H1 (cell line): Measurements from ENCODE around the gene NEU4. TPM values are rescaled to one million over a fixed set of nuclear protein-coding genes. Genes with fewer than 3 reads are reported as not detected.

Experiments used
- CTCF ChIA-PET: fragments of 300-600 bp; sonication (Branson Sonifier 250); formaldehyde crosslinking; loops from one replicate; lab custom pipeline; 2021; ENCODE audit not compliant: partially characterized antibody; lab: Charles Lee
- POLR2A ChIA-PET: fragments of 300-600 bp; sonication (Branson Sonifier 250); formaldehyde crosslinking; loops from one replicate; lab custom pipeline; 2021; ENCODE audit warnings: inconsistent platforms; ENCODE audit not compliant: partially characterized antibody; lab: Charles Lee
- DNase-seq, 2 experiments: peaks; one replicate each; pipeline versions ENCODE4 v3.0.0 to v3.0.0-alpha.2; 2010 to 2022; ENCODE audit warnings: low spot score in 2 of 2, low read depth in 1 of 2, mixed read lengths in 1 of 2
- FAIRE-seq: peaks from 2 replicates; lab custom pipeline; 2011; peaks lifted over from hg19 to GRCh38; lab: Jason Lieb, UNC
- H2AFZ ChIP-seq: 2 replicates; pipeline ENCODE4 v1.8.1; 2012; ENCODE audit warnings: low read length, inconsistent platforms
- H2AK5ac ChIP-seq: 2 replicates; pipeline ENCODE4 v1.6.1; 2013; ENCODE audit warnings: low read depth, low read length
- H2BK120ac ChIP-seq: replicated peaks from 2 replicates; pipeline ENCODE3; 2013; ENCODE audit warnings: low read depth, low read length, inconsistent platforms
- H2BK12ac ChIP-seq: 2 replicates; pipeline ENCODE4 v1.6.1; 2013; ENCODE audit warnings: low read depth, low read length
- H2BK15ac ChIP-seq: 2 replicates; pipeline ENCODE4 v1.6.1; 2013; ENCODE audit warnings: low read length
- H2BK20ac ChIP-seq: 2 replicates; pipeline ENCODE4 v1.6.1; 2013; ENCODE audit warnings: low read length
- H2BK5ac ChIP-seq: 2 replicates; pipeline ENCODE4 v1.6.1; 2013; ENCODE audit warnings: low read depth, low read length
- H3K14ac ChIP-seq: 2 replicates; pipeline ENCODE4 v1.6.1; 2013; ENCODE audit warnings: inconsistent platforms; ENCODE audit not compliant: insufficient read length
- H3K18ac ChIP-seq: 2 replicates; pipeline ENCODE4 v1.6.1; 2013; ENCODE audit warnings: low read length; ENCODE audit errors: extremely low read depth
- H3K23ac ChIP-seq: 2 replicates; pipeline ENCODE4 v1.6.1; 2013; ENCODE audit warnings: inconsistent platforms; ENCODE audit not compliant: insufficient read length
- H3K23me2 ChIP-seq: 2 replicates; pipeline ENCODE4 v1.6.1; 2013; ENCODE audit warnings: low read depth, low read length
- H3K27ac ChIP-seq: 2 replicates; pipeline ENCODE4 v1.6.1; 2011; ENCODE audit warnings: low read depth, low read length, inconsistent platforms
- H3K27me3 ChIP-seq, 4 experiments: replicated peaks in 1 of 4; 1 replicate in 1 of 4; 2 replicates in 3 of 4; pipeline versions ENCODE4 v1.6.1 to v1.8.1; 2011 to 2013; ENCODE audit warnings: low read length in 3 of 4, mild to moderate bottlenecking in 3 of 4, inconsistent platforms in 2 of 4, mixed read lengths in 2 of 4, moderate library complexity in 1 of 4; ENCODE audit not compliant: control insufficient read depth in 3 of 4, insufficient read depth in 3 of 4; ENCODE audit errors: extremely low read depth in 1 of 4
- H3K36me3 ChIP-seq, 4 experiments: 2 replicates each; pipeline versions ENCODE4 v1.6.1 to v1.8.1; 2011 to 2013; ENCODE audit warnings: mild to moderate bottlenecking in 4 of 4, low read length in 3 of 4, moderate library complexity in 2 of 4, control low read depth in 1 of 4, inconsistent platforms in 1 of 4; ENCODE audit not compliant: insufficient read depth in 4 of 4, control insufficient read depth in 2 of 4
- H3K4ac ChIP-seq: replicated peaks from 2 replicates; pipeline ENCODE3; 2013; ENCODE audit warnings: low read length, low read depth, mixed read lengths, inconsistent platforms; ENCODE audit not compliant: insufficient read length
- H3K4me1 ChIP-seq, 4 experiments: replicated peaks in 1 of 4; 1 replicate in 1 of 4; 2 replicates in 3 of 4; pipeline versions ENCODE4 v1.6.1 to v1.8.1; 2011 to 2013; ENCODE audit warnings: low read length in 3 of 4, inconsistent platforms in 2 of 4, mixed read lengths in 1 of 4; ENCODE audit not compliant: insufficient read depth in 4 of 4, control insufficient read depth in 3 of 4
- H3K4me2 ChIP-seq, 2 experiments: 2 replicates each; pipeline versions ENCODE4 v1.6.1 to v1.8.1; 2011 to 2013; ENCODE audit warnings: low read depth in 2 of 2, low read length in 2 of 2, control low read depth in 1 of 2, inconsistent platforms in 1 of 2, mild to moderate bottlenecking in 1 of 2; ENCODE audit not compliant: insufficient read depth in 1 of 2
- H3K4me3 ChIP-seq, 4 experiments: fragments of 200-600, 300-600 bp in 1 of 4; sonication (generic), shearing (Covaris generic), sonication (Bioruptor Twin) in 1 of 4; 2 replicates each; pipeline versions ENCODE4 v1.5.1 to v1.8.1; 2011 to 2016; ENCODE audit warnings: low read length in 4 of 4, low read depth in 3 of 4, control low read depth in 2 of 4, inconsistent platforms in 2 of 4, mild to moderate bottlenecking in 2 of 4, mixed read lengths in 1 of 4, moderate library complexity in 1 of 4; ENCODE audit not compliant: insufficient read depth in 2 of 4; ENCODE audit errors: extremely low read depth in 1 of 4
- H3K56ac ChIP-seq: replicated peaks from 2 replicates; pipeline ENCODE3; 2013; ENCODE audit warnings: low read depth, mild to moderate bottlenecking, mixed read lengths, low read length, inconsistent platforms; ENCODE audit not compliant: insufficient read length
- H3K79me1 ChIP-seq: 2 replicates; pipeline ENCODE4 v1.6.1; 2013; ENCODE audit warnings: low read depth, low read length, control low read depth
- H3K79me2 ChIP-seq, 2 experiments: 2 replicates each; pipeline versions ENCODE4 v1.6.1 to v1.8.1; 2012 to 2013; ENCODE audit warnings: low read length in 2 of 2, mild to moderate bottlenecking in 2 of 2, inconsistent platforms in 1 of 2; ENCODE audit not compliant: insufficient read depth in 2 of 2, control insufficient read depth in 1 of 2
- H3K9ac ChIP-seq, 4 experiments: replicated peaks in 1 of 4; 1 replicate in 1 of 4; 2 replicates in 3 of 4; pipeline versions ENCODE4 v1.6.1 to v1.8.1; 2011 to 2013; ENCODE audit warnings: low read depth in 3 of 4, low read length in 3 of 4, control low read depth in 2 of 4, mild to moderate bottlenecking in 2 of 4, moderate library complexity in 2 of 4, inconsistent platforms in 1 of 4; ENCODE audit errors: extremely low read depth in 1 of 4
- H3K9me3 ChIP-seq, 2 experiments: 2 replicates each; pipeline versions ENCODE4 v1.6.1 to v1.8.1; 2012 to 2013; ENCODE audit warnings: mild to moderate bottlenecking in 2 of 2, moderate library complexity in 2 of 2, control low read depth in 1 of 2, inconsistent platforms in 1 of 2, low read depth in 1 of 2, low read length in 1 of 2, mixed read lengths in 1 of 2; ENCODE audit not compliant: insufficient read depth in 2 of 2
- H4K20me1 ChIP-seq, 2 experiments: replicated peaks in 1 of 2; 2 replicates each; pipeline versions ENCODE3 to v1.8.1; 2011 to 2013; ENCODE audit warnings: inconsistent platforms in 2 of 2, low read length in 2 of 2, mild to moderate bottlenecking in 1 of 2; ENCODE audit not compliant: insufficient read depth in 2 of 2, control insufficient read depth in 1 of 2
- H4K5ac ChIP-seq: 2 replicates; pipeline ENCODE4 v1.6.1; 2013; ENCODE audit warnings: low read length, low read depth, mixed read lengths, inconsistent platforms; ENCODE audit not compliant: insufficient read length
- H4K8ac ChIP-seq: 2 replicates; pipeline ENCODE4 v1.8.0; 2013; ENCODE audit warnings: mild to moderate bottlenecking, moderate library complexity, low read length, inconsistent platforms; ENCODE audit not compliant: insufficient read depth; ENCODE audit errors: extremely low read depth
- H4K91ac ChIP-seq: replicated peaks from 2 replicates; pipeline ENCODE3; 2013; ENCODE audit warnings: low read length, mixed read lengths, inconsistent platforms; ENCODE audit not compliant: insufficient read length
- EP300 ChIP-seq, 2 experiments: IDR thresholded peaks; 1 replicate in 1 of 2; 2 replicates in 1 of 2; pipeline ENCODE4 v1.6.1; 2011 to 2012; ENCODE audit warnings: low read depth in 2 of 2, low read length in 2 of 2, mild to moderate bottlenecking in 2 of 2, borderline replicate concordance in 1 of 2, inconsistent platforms in 1 of 2, moderate library complexity in 1 of 2
- NANOG ChIP-seq: IDR thresholded peaks from 2 replicates; pipeline ENCODE4 v1.6.1; 2011; ENCODE audit warnings: low read length, low read depth, mild to moderate bottlenecking, inconsistent platforms; ENCODE audit not compliant: insufficient read depth, poor library complexity, severe bottlenecking
- WGBS, 2 experiments: shearing (Covaris generic) in 1 of 2; methylation state at CpG; one replicate each; pipeline versions ENCODE4 v1.1.6 to v1.1.7; 2013 to 2015; ENCODE audit warnings: low lambda C conversion rate in 2 of 2, mixed read lengths in 2 of 2, inconsistent platforms in 1 of 2, low coverage in 1 of 2, missing lambda C conversion rate in 1 of 2; ENCODE audit not compliant: insufficient replicate concordance in 2 of 2, insufficient coverage in 1 of 2, insufficient read length in 1 of 2; ENCODE audit errors: extremely low coverage in 1 of 2, missing lambda C conversion rate in 1 of 2; 5-methylcytosine and 5-hydroxymethylcytosine counted together
- polyA plus RNA-seq, 7 experiments: library from polyadenylated mRNA; depleted of rRNA in 3 of 7; stranded (reverse) in 5 of 7; unstranded in 2 of 7; fragments of >200 nt in 5 of 7; fragments of 200-250 nt in 2 of 7; gene quantifications; 1 replicate in 5 of 7; 2 replicates in 1 of 7; 4 replicates in 1 of 7; pipeline versions ENCODE4 v1.2.1 to v1.2.3, GENCODE V29; 2011 to 2013; ENCODE audit warnings: missing spikeins in 2 of 7, mixed read lengths in 2 of 7
- total RNA-seq: library from RNA; stranded (reverse); fragmentation: NEBNext Ultra II Directional; extraction: Animal tissue kit (Norgen Biotek cat#: 25700); gene quantifications from 2 replicates; pipeline ENCODE4 v1.2.1, GENCODE V29; 2021
- TF ChIP-seq, protein P1 (sequence below): IDR thresholded peaks from 2 replicates; pipeline ENCODE4 v1.6.1; 2012; ENCODE audit warnings: low read length, inconsistent platforms

Gene NEU4
- total and polyA plus RNA-seq, 2 of the 8 experiments (the other 6 are each of a cell fraction or from before 2014, with no cell fraction given), result 0.32 to 0.50 TPM

DNA sequence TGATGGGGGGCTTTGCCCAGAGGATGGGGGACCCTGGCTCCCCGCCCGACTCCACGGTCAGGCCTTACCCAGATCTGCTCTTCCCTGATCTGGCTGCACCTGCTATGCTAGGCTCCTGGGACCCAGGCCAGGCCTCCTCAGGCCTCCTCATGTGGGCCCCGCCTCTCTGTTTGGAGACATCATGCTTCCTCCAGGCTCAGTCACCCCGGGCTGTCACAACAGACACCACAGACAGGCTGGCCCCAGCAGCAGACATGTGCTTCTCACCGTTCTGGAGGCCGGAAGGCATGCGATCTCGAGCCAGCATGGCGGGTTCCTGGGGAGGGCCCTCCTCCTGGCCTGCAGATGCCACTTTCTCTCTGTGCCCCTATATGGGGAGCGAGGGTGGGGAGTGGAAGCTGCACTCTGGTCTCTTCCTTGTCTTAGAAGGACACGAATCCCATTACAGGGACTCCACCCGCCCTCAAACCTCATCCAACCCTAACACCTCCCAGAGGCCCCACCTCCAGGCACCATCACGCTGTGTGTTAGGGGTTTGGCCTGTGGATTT, 10.8 kb upstream of the NEU4 start:
- Histone ChIP-seq H3K14ac (no peak overlapping the region), H3K56ac (no peak overlapping the region), H2BK15ac (no peak overlapping the region), H2AFZ (no peak overlapping the region), H4K91ac (no peak overlapping the region), H2BK12ac (no peak overlapping the region), H3K79me2 (no peaks in the 10 kb centered on the region), H3K23ac (no peak overlapping the region), H3K4me1 (peaks cover 0 to 10% (median 1%) of the 10 kb centered on the region in 4 experiments; a peak in 2 of 7 replicates), H3K4me3 (no peak overlapping the region), H2AK5ac (no peak overlapping the region), H3K27ac (no peak overlapping the region), H3K23me2 (peaks cover 2% of the 10 kb centered on the region; the same call in 1 of the 2 replicates), H3K79me1 (no peaks in the 10 kb centered on the region), H3K9ac (no peak overlapping the region), H4K20me1 (no peaks in the 10 kb centered on the region), H3K18ac (no peak overlapping the region), H3K36me3 (no peaks in the 10 kb centered on the region), H2BK5ac (no peak overlapping the region), H4K8ac (no peak overlapping the region), H3K27me3 (peaks cover 0 to 6% (median under 1%) of the 10 kb centered on the region in 4 experiments; a peak in 4 of 7 replicates), H4K5ac (no peak overlapping the region), H2BK20ac (no peak overlapping the region), H3K4ac (no peak overlapping the region), H3K9me3 (peaks cover 0 to 2% of the 10 kb centered on the region in 2 experiments; a peak in 3 of 4 replicates), H3K4me2 (no peak overlapping the region), H2BK120ac (no peak overlapping the region)
- ChIA-PET POLR2A (no interaction called here), CTCF (no interaction called here)
- no peak for FAIRE-seq
- WGBS, 2 experiments, result 84% methylated on average over 12 of the region's 14 CpGs; no CpG with 5 or more reads in 1 of the 2 experiments
- TF ChIP-seq EP300 (IDR thresholded peaks at IDR 0.05; ENCODE audit: borderline replicate concordance in 1 of 2, low read depth in 2 of 2, low read length in 2 of 2) (no peak), NANOG (no peak)
- TF ChIP-seq, protein P1, sequence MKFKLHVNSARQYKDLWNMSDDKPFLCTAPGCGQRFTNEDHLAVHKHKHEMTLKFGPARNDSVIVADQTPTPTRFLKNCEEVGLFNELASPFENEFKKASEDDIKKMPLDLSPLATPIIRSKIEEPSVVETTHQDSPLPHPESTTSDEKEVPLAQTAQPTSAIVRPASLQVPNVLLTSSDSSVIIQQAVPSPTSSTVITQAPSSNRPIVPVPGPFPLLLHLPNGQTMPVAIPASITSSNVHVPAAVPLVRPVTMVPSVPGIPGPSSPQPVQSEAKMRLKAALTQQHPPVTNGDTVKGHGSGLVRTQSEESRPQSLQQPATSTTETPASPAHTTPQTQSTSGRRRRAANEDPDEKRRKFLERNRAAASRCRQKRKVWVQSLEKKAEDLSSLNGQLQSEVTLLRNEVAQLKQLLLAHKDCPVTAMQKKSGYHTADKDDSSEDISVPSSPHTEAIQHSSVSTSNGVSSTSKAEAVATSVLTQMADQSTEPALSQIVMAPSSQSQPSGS, result no peak
- no peak for DNase-seq
